GM23338 (cell line): ENCODE measurements around the gene NQO1. TPM values are rescaled to one million over a fixed set of nuclear protein-coding genes. Genes with fewer than 3 reads are reported as not detected.

ENCODE experiments used
- ATAC-seq: fragments of 200-7000 bp; cut with Tn5 transposase; 3 replicates; pipeline ENCODE4 v1.9.1; 2020
- DNase-seq: peaks from one replicate; pipeline ENCODE4 v3.0.0-alpha.2; 2015; ENCODE audit warnings: low spot score
- H2AFZ ChIP-seq: fragments of 200-600 bp; sonication (generic); 2 replicates; pipeline ENCODE4 v1.8.0; 2016; ENCODE audit warnings: antibody characterized with exemption, mild to moderate bottlenecking, moderate library complexity
- H3F3A ChIP-seq: fragments of 200-600 bp; sonication (generic); replicated peaks from 2 replicates; pipeline ENCODE4 v1.8.0; 2017; ENCODE audit warnings: antibody characterized with exemption, mixed run types, low read depth
- H3K27ac ChIP-seq: fragments of 200-600 bp; sonication (generic); 2 replicates; pipeline ENCODE4 v1.6.1; 2016; ENCODE audit warnings: low read depth
- H3K27me3 ChIP-seq: fragments of 200-600 bp; sonication (generic); 2 replicates; pipeline ENCODE4 v1.8.0; 2016; ENCODE audit warnings: mild to moderate bottlenecking, mixed run types, moderate library complexity; ENCODE audit not compliant: insufficient read depth
- H3K36me3 ChIP-seq: fragments of 200-600 bp; sonication (generic); 2 replicates; pipeline ENCODE4 v1.8.0; 2016; ENCODE audit warnings: mild to moderate bottlenecking; ENCODE audit not compliant: insufficient read depth
- H3K4me1 ChIP-seq: fragments of 200-600 bp; sonication (generic); 2 replicates; pipeline ENCODE4 v1.8.0; 2016; ENCODE audit warnings: mild to moderate bottlenecking, moderate library complexity; ENCODE audit not compliant: insufficient read depth
- H3K4me2 ChIP-seq: fragments of 200-600 bp; sonication (generic); 2 replicates; pipeline ENCODE4 v1.7.1; 2017; ENCODE audit warnings: mixed run types
- H3K4me3 ChIP-seq: fragments of 200-600 bp; sonication (generic); 2 replicates; pipeline ENCODE4 v1.6.1; 2016; ENCODE audit warnings: mixed run types
- H3K79me2 ChIP-seq: fragments of 200-600 bp; sonication (generic); replicated peaks from 2 replicates; pipeline ENCODE4 v1.8.0; 2017; ENCODE audit warnings: mild to moderate bottlenecking; ENCODE audit not compliant: insufficient read depth
- H3K9me2 ChIP-seq: fragments of 200-600 bp; sonication (generic); 2 replicates; pipeline ENCODE4 v1.8.0; 2017; ENCODE audit not compliant: insufficient read depth
- H4K20me1 ChIP-seq: fragments of 200-600 bp; sonication (generic); replicated peaks from 2 replicates; pipeline ENCODE4 v1.8.0; 2017; ENCODE audit warnings: mild to moderate bottlenecking; ENCODE audit not compliant: insufficient read depth
- H3K27ac Mint-ChIP-seq: 2 replicates; pipeline ENCODE4 v1.8.0; 2020; ENCODE audit warnings: inconsistent platforms, mild to moderate bottlenecking, moderate library complexity, mixed read lengths
- H3K27me3 Mint-ChIP-seq: 3 replicates; pipeline ENCODE4 v1.8.0; 2022; ENCODE audit warnings: low read depth, mild to moderate bottlenecking, moderate library complexity, mixed read lengths, inconsistent platforms; ENCODE audit not compliant: insufficient read depth, poor library complexity
- H3K36me3 Mint-ChIP-seq: 3 replicates; pipeline ENCODE4 v1.8.0; 2021; ENCODE audit warnings: low read depth, mild to moderate bottlenecking, inconsistent platforms, moderate library complexity, mixed read lengths
- H3K4me1 Mint-ChIP-seq: 3 replicates; pipeline ENCODE4 v1.8.0; 2020; ENCODE audit warnings: mild to moderate bottlenecking, inconsistent platforms, mixed read lengths
- H3K4me3 Mint-ChIP-seq: 3 replicates; pipeline ENCODE4 v1.8.0; 2021; ENCODE audit warnings: moderate library complexity, mild to moderate bottlenecking, inconsistent platforms, mixed read lengths
- H3K9me3 Mint-ChIP-seq: 3 replicates; pipeline ENCODE4 v1.8.0; 2020; ENCODE audit warnings: moderate library complexity, mild to moderate bottlenecking, inconsistent platforms, mixed read lengths
- CREB1 ChIP-seq: fragments of 250-450 bp; sonication (Bioruptor Pico); IDR thresholded peaks from 2 replicates; pipeline ENCODE4 v1.5.0; 2020; ENCODE audit warnings: low read depth, mild to moderate bottlenecking, moderate library complexity
- EZH2 ChIP-seq: fragments of 200-600 bp; sonication (generic); IDR thresholded peaks from one replicate; pipeline ENCODE4 v1.8.0; 2017; ENCODE audit warnings: antibody characterized with exemption, mild to moderate bottlenecking, low read depth; ENCODE audit not compliant: unreplicated experiment
- EZH2phosphoT487 ChIP-seq: fragments of 200-600 bp; sonication (generic); IDR thresholded peaks from one replicate; pipeline ENCODE4 v1.8.1; 2018; ENCODE audit warnings: antibody characterized with exemption; ENCODE audit not compliant: unreplicated experiment
- JUNB ChIP-seq: IDR thresholded peaks from one replicate; pipeline ENCODE4 v1.6.1; 2016; ENCODE audit warnings: antibody characterized with exemption; ENCODE audit not compliant: unreplicated experiment
- NANOG ChIP-seq: IDR thresholded peaks from 2 replicates; pipeline ENCODE4 v1.6.1; 2016; ENCODE audit warnings: antibody characterized with exemption, borderline replicate concordance
- POLR2AphosphoS5 ChIP-seq: IDR thresholded peaks from 2 replicates; pipeline ENCODE4 v1.6.1; 2016; ENCODE audit warnings: antibody characterized with exemption, low read depth
- STAT1 ChIP-seq: IDR thresholded peaks from one replicate; pipeline ENCODE4 v1.6.1; 2016; ENCODE audit warnings: antibody characterized with exemption; ENCODE audit not compliant: unreplicated experiment
- ZNF114 ChIP-seq: fragments of 250-450 bp; sonication (Bioruptor Pico); IDR thresholded peaks from 2 replicates; pipeline ENCODE4 v1.5.0; 2020; ENCODE audit warnings: mild to moderate bottlenecking, moderate library complexity
- ZNF331 ChIP-seq: fragments of 250-450 bp; sonication (Bioruptor Pico); IDR thresholded peaks from 2 replicates; pipeline ENCODE4 v1.5.0; 2020; ENCODE audit warnings: low read depth, mild to moderate bottlenecking, moderate library complexity
- polyA plus RNA-seq: library from polyadenylated mRNA; unstranded; fragments of >200 nt; fragmentation: Nextera tagmentation; extraction: Ambion mirVana; gene quantifications from 2 replicates; pipeline ENCODE4 v1.2.1, GENCODE V29; 2016
- total RNA-seq: library from RNA; depleted of rRNA; stranded (reverse); fragments of >200 nt; shearing (Covaris generic); gene quantifications from 2 replicates; pipeline ENCODE4 v1.2.3, GENCODE V29; 2014
- TF ChIP-seq, protein P1 (sequence below): IDR thresholded peaks from one replicate; pipeline ENCODE4 v1.6.1; 2018; ENCODE audit warnings: antibody characterized with exemption; ENCODE audit not compliant: unreplicated experiment
- TF ChIP-seq, protein P2 (sequence below): IDR thresholded peaks from 2 replicates; pipeline ENCODE4 v1.6.1; 2016; ENCODE audit warnings: antibody characterized with exemption
- TF ChIP-seq, protein P3 (sequence below): fragments of 250-450 bp; sonication (Bioruptor Pico); IDR thresholded peaks from 2 replicates; pipeline ENCODE4 v1.5.0; 2020; ENCODE audit warnings: mild to moderate bottlenecking, moderate library complexity
- TF ChIP-seq, protein P4 (sequence below), 2 experiments: fragments of 200-600 bp in 1 of 2; sonication (generic) in 1 of 2; conservative IDR thresholded peaks; 2 replicates each; pipeline versions ENCODE4 v1.5.1 to v1.6.1; 2016 to 2017; ENCODE audit warnings: antibody characterized with exemption in 2 of 2, low read depth in 2 of 2, mild to moderate bottlenecking in 2 of 2, moderate library complexity in 1 of 2

Gene NQO1
- total and polyA plus RNA-seq, 2 experiments from 2014 or later: 80.9 to 86.3 TPM

DNA sequence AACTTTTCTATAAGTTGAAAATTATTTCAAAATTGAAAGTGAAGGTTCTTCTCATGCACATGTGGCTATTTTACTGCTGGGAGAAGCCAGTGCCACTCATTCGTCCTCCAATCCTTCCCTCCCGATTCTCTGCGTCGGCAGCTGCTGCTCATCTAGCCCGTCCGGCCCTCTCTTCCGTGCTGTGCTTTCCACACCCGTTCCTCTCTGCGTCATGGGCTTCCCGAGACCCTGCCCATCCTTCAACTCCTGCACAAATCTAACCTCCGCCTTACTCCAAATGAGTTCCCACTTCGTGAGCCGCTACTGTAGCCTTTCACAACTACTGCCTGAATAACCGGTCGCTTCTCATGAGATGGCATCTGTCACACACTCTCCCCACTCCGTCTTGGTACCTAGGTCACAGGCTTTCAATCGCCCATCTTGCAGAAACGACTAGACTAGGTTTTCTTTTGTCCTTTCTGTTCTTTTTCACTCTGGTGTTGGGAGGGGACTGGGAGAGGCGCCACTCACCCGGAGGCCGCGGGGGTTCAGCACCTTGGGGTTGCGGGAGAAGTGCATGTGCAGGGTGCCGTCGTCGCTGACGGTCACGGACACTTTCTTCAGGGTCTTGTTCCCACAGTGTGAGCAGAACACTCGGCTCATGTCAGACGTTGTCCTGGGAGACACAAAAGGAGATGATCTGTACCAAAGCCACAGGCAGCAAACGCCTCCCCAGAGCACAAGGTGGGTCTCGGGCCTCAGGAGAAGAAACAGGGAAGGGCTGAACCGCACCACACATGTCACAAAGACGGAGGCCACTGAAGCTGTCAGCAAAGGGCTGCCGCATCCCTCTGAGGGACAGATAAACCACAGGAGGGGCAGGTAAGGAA is 18.2 kb upstream of the NQO1 start:
- H3K4me3 ChIP-seq: no peak overlapping the region
- no peak overlapping the region for H2AFZ ChIP-seq
- H3K27ac ChIP-seq: no peak overlapping the region
- no peaks in the 10 kb centered on the region for H3K9me2 ChIP-seq
- DNase-seq (no peak), ATAC-seq (no peak)
- H3K36me3 Mint-ChIP-seq: peaks cover 98% of the 10 kb centered on the region
- peaks cover 23% of the 10 kb centered on the region for H4K20me1 ChIP-seq
- peaks cover 4% of the 10 kb centered on the region for H3K27me3 Mint-ChIP-seq
- no peak overlapping the region for H3K4me2 ChIP-seq
- no peak overlapping the region for H3K27ac Mint-ChIP-seq
- H3K9me3 Mint-ChIP-seq: no peaks in the 10 kb centered on the region
- H3K4me1 ChIP-seq: no peaks in the 10 kb centered on the region
- TF ChIP-seq ZNF114 (no peak), CREB1 (CRISPR knock-in tag) (no peak), ZNF331 (no peak), STAT1 (no peak), POLR2AphosphoS5 (no peak), NANOG (no peak), EZH2 (no peak), JUNB (no peak), EZH2phosphoT487 (no peak)
- TF ChIP-seq, protein P1, sequence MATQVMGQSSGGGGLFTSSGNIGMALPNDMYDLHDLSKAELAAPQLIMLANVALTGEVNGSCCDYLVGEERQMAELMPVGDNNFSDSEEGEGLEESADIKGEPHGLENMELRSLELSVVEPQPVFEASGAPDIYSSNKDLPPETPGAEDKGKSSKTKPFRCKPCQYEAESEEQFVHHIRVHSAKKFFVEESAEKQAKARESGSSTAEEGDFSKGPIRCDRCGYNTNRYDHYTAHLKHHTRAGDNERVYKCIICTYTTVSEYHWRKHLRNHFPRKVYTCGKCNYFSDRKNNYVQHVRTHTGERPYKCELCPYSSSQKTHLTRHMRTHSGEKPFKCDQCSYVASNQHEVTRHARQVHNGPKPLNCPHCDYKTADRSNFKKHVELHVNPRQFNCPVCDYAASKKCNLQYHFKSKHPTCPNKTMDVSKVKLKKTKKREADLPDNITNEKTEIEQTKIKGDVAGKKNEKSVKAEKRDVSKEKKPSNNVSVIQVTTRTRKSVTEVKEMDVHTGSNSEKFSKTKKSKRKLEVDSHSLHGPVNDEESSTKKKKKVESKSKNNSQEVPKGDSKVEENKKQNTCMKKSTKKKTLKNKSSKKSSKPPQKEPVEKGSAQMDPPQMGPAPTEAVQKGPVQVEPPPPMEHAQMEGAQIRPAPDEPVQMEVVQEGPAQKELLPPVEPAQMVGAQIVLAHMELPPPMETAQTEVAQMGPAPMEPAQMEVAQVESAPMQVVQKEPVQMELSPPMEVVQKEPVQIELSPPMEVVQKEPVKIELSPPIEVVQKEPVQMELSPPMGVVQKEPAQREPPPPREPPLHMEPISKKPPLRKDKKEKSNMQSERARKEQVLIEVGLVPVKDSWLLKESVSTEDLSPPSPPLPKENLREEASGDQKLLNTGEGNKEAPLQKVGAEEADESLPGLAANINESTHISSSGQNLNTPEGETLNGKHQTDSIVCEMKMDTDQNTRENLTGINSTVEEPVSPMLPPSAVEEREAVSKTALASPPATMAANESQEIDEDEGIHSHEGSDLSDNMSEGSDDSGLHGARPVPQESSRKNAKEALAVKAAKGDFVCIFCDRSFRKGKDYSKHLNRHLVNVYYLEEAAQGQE: no peak
- TF ChIP-seq, protein P2, sequence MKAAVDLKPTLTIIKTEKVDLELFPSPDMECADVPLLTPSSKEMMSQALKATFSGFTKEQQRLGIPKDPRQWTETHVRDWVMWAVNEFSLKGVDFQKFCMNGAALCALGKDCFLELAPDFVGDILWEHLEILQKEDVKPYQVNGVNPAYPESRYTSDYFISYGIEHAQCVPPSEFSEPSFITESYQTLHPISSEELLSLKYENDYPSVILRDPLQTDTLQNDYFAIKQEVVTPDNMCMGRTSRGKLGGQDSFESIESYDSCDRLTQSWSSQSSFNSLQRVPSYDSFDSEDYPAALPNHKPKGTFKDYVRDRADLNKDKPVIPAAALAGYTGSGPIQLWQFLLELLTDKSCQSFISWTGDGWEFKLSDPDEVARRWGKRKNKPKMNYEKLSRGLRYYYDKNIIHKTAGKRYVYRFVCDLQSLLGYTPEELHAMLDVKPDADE: no peak
- TF ChIP-seq, protein P3, sequence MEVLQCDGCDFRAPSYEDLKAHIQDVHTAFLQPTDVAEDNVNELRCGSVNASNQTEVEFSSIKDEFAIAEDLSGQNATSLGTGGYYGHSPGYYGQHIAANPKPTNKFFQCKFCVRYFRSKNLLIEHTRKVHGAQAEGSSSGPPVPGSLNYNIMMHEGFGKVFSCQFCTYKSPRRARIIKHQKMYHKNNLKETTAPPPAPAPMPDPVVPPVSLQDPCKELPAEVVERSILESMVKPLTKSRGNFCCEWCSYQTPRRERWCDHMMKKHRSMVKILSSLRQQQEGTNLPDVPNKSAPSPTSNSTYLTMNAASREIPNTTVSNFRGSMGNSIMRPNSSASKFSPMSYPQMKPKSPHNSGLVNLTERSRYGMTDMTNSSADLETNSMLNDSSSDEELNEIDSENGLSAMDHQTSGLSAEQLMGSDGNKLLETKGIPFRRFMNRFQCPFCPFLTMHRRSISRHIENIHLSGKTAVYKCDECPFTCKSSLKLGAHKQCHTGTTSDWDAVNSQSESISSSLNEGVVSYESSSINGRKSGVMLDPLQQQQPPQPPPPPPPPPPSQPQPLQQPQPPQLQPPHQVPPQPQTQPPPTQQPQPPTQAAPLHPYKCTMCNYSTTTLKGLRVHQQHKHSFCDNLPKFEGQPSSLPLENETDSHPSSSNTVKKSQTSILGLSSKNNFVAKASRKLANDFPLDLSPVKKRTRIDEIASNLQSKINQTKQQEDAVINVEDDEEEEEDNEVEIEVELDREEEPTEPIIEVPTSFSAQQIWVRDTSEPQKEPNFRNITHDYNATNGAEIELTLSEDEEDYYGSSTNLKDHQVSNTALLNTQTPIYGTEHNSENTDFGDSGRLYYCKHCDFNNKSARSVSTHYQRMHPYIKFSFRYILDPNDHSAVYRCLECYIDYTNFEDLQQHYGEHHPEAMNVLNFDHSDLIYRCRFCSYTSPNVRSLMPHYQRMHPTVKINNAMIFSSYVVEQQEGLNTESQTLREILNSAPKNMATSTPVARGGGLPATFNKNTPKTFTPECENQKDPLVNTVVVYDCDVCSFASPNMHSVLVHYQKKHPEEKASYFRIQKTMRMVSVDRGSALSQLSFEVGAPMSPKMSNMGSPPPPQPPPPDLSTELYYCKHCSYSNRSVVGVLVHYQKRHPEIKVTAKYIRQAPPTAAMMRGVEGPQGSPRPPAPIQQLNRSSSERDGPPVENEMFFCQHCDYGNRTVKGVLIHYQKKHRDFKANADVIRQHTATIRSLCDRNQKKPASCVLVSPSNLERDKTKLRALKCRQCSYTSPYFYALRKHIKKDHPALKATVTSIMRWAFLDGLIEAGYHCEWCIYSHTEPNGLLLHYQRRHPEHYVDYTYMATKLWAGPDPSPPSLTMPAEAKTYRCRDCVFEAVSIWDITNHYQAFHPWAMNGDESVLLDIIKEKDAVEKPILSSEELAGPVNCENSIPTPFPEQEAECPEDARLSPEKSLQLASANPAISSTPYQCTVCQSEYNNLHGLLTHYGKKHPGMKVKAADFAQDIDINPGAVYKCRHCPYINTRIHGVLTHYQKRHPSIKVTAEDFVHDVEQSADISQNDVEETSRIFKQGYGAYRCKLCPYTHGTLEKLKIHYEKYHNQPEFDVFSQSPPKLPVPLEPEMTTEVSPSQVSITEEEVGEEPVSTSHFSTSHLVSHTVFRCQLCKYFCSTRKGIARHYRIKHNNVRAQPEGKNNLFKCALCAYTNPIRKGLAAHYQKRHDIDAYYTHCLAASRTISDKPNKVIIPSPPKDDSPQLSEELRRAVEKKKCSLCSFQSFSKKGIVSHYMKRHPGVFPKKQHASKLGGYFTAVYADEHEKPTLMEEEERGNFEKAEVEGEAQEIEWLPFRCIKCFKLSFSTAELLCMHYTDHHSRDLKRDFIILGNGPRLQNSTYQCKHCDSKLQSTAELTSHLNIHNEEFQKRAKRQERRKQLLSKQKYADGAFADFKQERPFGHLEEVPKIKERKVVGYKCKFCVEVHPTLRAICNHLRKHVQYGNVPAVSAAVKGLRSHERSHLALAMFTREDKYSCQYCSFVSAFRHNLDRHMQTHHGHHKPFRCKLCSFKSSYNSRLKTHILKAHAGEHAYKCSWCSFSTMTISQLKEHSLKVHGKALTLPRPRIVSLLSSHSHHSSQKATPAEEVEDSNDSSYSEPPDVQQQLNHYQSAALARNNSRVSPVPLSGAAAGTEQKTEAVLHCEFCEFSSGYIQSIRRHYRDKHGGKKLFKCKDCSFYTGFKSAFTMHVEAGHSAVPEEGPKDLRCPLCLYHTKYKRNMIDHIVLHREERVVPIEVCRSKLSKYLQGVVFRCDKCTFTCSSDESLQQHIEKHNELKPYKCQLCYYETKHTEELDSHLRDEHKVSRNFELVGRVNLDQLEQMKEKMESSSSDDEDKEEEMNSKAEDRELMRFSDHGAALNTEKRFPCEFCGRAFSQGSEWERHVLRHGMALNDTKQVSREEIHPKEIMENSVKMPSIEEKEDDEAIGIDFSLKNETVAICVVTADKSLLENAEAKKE (CRISPR knock-in tag): no peak
- TF ChIP-seq, protein P4, sequence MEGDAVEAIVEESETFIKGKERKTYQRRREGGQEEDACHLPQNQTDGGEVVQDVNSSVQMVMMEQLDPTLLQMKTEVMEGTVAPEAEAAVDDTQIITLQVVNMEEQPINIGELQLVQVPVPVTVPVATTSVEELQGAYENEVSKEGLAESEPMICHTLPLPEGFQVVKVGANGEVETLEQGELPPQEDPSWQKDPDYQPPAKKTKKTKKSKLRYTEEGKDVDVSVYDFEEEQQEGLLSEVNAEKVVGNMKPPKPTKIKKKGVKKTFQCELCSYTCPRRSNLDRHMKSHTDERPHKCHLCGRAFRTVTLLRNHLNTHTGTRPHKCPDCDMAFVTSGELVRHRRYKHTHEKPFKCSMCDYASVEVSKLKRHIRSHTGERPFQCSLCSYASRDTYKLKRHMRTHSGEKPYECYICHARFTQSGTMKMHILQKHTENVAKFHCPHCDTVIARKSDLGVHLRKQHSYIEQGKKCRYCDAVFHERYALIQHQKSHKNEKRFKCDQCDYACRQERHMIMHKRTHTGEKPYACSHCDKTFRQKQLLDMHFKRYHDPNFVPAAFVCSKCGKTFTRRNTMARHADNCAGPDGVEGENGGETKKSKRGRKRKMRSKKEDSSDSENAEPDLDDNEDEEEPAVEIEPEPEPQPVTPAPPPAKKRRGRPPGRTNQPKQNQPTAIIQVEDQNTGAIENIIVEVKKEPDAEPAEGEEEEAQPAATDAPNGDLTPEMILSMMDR (conservative IDR thresholded peaks at IDR 0.05; ENCODE audit: low read depth in 2 of 2): no peak
- H3K36me3 ChIP-seq: peaks cover 80% of the 10 kb centered on the region
- H3F3A ChIP-seq: peaks cover 14% of the 10 kb centered on the region; the same call in 1 of the 2 replicates
- H3K4me1 Mint-ChIP-seq: no peaks in the 10 kb centered on the region
- H3K79me2 ChIP-seq: peaks cover 12% of the 10 kb centered on the region; the same call in 1 of the 2 replicates
- H3K4me3 Mint-ChIP-seq: no peak overlapping the region
- H3K27me3 ChIP-seq: no peaks in the 10 kb centered on the region
